Right hindlimb (tissue), 1 donor: Measurements from ENCODE around the gene VKORC1L1.
"Not testable (repeated sequence)": the region's sequence is repeated elsewhere in the genome, so short reads cannot be mapped to it uniquely, and the experiment has no call there.

Source experiments
- DNase-seq: peaks from one replicate; pipeline ENCODE4 v3.0.0-alpha.2; 2018

Gene VKORC1L1

DNA sequence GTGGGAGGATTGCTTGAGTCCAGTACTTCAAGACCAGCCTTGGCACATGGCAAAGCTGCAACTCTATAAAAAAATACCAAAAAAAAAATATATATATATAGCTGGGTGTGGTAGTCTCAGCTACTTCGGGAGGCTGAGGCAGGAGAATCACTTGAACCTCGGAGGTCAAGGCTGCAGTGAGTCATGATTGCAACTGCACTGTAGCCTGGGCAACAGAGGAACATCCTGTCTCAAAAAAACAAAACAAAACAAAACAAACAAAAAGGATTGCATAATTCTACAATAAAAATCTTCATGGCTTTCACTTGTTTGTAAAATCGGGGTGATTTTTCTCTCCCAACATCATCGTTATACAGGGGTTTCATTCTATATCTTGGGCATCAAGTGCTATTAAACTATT lies 74.0 kb downstream of the VKORC1L1 start:
- no peak for DNase-seq

GRCh38 chr7:65951837-65952578 lies 79.1 kb downstream of the VKORC1L1 start:
- DNase-seq, result no peak

- no peak for DNase-seq
These were observed 80.3 kb downstream of the VKORC1L1 start for GRCh38 chr7:65953001-65953720.

DNA sequence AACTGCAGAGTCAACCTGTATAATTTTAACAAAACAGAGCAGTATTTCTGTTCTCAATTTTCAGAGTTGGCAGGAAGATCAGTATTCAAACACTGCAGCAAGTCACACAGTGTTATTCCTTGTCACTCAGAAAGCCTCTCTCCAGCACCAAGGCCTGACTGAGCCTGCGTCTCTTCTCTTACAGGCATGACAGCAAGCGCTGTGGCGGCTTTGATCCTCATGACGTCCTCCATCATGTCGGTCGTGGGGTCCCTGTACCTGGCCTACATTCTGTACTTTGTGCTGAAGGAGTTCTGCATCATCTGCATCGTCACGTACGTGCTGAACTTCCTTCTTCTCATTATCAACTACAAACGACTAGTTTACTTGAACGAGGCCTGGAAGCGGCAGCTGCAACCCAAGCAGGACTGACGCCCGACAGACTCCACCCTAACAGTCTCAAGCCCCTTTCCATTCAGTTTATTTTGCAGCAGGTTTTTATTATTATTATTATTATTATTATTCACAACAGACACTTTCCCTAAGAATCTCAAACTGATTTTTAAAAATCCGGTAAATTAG lies 81.1 kb downstream of the VKORC1L1 start:
- no peak for DNase-seq

DNA sequence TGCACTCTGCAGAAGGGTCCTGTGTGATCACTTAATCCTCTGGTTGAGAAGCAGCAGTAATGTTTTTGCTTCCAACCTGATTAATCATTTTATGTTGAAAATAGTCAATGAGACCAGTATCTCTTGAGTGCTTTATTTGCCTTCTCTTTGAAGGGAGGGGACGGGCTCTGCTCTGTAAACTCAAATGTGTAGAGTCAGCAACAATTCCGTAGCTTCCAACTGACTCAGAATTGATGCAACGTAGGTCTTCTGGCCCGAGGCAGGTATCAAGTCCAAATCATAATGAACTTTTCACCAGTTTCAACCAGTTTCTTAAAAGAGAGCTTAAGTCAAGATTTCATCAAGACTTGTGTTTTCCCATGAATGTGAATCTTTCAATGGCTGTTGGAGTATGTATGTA lies 82.8 kb downstream of the VKORC1L1 start:
- DNase-seq, result no peak

DNA sequence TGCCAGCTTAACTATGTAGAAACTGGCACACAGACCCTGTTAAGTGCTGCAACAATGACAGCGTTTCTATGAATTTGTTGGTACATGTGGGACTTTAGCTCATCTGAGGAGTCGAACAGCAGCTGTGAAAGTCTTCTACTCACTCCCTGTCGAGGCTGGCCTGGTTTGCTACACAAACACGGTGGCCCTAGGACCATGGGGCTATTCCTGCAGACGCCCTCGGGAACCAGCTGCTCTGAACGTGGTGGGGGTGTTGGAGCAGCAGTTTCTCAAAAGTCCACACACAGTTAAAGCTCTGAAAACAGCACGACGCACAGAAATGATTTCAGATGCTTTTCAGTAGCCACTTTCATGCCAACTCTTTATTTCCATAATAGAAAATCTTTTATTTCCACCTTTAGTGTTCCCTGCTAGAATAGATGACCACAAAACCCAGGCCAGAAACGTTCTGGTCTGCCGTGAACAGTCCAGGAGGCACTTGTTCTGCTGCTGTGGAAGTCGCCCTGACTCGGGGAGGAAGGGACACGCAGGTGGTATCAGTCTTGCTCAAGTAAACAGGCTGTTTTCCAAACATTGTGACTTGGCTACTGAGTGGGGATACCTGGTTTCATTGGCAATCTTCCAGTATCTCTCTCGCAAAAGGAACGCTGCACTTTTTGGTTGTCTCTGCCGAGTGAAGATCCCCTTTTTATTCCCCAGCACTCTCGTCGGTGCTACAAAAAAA lies 87.6 kb downstream of the VKORC1L1 start:
- DNase-seq, result no peak

- no peak for DNase-seq
These were observed 89.2 kb downstream of the VKORC1L1 start for GRCh38 chr7:65962033-65962432.

GRCh38 chr7:65964671-65965070 lies 91.8 kb downstream of the VKORC1L1 start:
- DNase-seq, result not testable (repeated sequence)

GRCh38 chr7:65966146-65966545 lies 93.3 kb downstream of the VKORC1L1 start:
- no peak for DNase-seq

DNA sequence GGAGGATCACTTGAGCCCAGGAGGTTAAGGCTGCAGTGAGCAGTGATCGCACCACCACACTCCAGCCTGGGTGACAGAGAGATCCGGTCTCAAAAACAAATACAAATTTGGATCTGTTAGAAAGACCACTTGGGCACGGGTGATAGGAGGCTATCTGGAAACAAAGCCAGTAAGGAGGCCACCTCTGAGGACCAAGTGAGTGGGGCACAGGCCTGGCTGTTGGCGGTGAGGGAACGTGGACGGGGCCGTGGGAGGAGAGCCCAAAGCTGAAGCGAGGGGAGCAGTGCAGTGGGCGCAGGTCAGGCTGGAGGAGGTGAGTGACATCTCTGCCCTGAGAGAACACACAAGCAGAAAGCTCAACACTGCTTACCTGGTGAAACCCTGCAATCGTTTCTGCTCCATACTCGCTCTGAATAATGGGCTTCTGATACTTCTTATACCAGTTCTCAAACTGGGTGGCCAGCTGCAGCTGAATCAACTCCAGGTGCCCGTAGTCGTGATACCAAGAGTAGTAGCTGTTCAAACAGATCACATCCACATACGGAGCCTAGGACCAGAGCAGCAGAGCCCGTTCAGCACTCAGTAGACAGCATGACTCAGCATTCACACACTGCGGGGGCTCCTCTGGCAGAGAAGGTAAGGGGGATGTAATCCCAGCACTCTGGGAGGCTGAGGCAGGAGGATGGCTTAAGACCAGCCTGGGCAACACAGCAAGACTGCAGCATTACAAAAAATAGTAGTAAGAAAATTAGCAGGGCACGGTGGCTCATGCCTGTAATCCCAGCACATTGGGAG lies 94.7 kb downstream of the VKORC1L1 start:
- DNase-seq, result no peak

GRCh38 chr7:65968256-65969185 lies 95.6 kb downstream of the VKORC1L1 start:
- no peak for DNase-seq

DNA sequence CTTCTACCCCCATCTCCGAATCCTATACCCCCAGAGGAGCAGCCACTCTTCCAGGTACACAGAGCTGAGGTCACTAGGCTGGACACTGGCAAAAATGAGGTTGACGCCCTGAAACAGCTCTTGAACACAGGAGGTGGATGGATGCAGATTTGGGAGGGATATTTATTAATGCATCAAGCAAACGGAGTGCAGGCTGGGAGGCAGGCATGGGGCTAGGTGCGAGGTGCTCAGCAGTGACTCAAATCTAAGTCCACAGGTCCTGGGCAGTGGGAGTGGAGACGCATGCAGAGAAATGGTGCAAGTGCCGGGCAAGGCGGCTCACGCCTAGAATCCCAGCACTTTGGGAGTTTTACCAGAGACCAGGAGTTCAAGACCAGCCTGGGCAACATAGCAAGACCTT lies 98.1 kb downstream of the VKORC1L1 start:
- DNase-seq, result no peak

GRCh38 chr7:65972976-65973375 lies 100.1 kb downstream of the VKORC1L1 start:
- DNase-seq, result no peak

DNA sequence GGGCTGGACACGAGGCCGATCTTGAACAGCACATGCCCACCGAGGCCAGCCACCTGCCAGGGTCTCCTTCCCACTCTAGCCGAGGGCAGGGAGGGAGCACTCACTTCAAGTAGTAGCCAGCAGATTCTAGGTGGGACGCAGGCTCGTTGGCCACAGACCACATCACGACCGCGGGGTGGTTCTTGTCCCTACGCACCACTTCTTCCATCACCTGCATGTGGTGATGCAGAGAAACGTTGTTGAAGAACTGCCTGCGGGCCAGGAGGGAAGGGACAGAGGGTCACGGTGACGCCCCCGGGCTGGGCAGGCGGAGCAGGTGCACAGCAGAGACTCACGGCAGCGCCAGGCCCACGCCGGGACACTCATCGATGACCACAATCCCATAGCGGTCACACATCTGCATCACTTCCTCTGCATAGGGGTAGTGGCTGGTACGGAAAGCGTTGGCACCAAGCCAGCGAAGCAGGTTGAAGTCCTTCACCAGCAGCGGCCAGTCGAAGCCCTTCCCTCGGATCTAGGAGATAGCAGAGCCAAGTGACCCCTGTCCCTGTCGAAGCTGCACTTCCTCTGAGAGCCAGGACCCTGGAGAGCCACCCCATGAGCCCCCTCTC lies 101.4 kb downstream of the VKORC1L1 start:
- no peak for DNase-seq

GRCh38 chr7:65974876-65975275 lies 102.0 kb downstream of the VKORC1L1 start:
- no peak for DNase-seq

DNA sequence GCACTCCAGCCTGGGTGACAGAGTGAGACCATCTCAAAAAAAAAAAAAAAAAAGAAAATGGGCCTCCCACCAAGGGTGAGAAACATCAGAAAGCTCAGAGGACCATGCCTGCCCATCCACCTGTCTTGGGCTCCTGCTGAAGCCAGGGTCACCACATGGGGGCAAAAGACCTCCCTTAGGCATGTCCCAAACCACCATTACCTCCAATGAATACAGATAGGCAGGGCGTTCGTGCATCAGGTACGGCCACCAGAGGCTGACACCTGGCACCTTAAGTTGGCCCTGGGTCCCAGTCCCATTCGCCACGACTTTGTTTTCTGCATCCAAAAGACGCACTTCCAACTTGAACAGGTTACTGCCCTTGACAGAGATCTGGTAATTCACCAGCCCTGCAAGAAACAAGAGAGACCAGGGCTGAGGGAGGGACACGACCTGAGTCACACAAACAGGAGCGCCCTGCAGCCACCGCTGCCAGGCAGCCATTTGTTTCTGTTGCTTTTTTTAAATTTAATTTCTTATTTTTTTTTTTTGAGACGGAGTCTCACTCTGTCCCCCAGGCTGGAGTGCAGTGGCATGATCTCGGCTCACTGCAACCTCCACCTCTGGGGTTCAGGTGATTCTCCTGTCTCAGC lies 103.1 kb downstream of the VKORC1L1 start:
- DNase-seq, result no peak

- no peak for DNase-seq
These were observed 103.9 kb downstream of the VKORC1L1 start for GRCh38 chr7:65976659-65977196.

DNA sequence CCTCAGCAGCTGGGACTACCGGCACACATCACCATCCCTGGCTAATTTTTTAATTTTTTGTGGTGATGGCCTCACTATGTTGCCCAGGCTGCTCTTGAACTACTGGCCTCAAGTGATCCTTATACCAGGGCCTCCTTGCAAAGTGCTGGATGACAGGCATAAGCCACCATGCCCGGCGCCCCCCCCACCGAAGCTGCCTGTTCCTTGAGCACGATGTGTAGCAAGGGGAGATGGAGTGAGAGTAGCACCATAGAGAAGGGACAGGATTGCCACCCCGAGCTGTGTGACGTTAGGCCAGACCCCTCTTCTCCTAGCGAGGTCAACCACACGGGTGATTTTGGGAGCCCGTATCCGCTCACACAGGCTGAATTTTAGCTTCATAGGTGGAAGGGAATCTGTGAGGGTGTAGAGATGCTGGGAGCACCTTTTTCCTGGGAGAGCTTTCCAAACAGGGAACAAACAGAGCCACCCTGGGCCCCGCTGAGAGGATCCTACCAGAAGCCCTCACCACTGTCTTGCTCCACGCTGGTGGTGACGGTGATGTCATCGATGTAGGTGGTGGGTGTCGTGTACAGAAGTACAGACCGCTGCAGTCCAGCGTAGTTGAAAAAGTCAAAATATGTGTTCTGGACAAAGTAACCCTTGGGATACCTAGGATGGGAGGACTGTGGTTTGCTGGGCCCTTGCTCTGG lies 106.2 kb downstream of the VKORC1L1 start:
- no peak for DNase-seq
